Measurements from ENCODE around the gene SLC7A14.

DNA sequence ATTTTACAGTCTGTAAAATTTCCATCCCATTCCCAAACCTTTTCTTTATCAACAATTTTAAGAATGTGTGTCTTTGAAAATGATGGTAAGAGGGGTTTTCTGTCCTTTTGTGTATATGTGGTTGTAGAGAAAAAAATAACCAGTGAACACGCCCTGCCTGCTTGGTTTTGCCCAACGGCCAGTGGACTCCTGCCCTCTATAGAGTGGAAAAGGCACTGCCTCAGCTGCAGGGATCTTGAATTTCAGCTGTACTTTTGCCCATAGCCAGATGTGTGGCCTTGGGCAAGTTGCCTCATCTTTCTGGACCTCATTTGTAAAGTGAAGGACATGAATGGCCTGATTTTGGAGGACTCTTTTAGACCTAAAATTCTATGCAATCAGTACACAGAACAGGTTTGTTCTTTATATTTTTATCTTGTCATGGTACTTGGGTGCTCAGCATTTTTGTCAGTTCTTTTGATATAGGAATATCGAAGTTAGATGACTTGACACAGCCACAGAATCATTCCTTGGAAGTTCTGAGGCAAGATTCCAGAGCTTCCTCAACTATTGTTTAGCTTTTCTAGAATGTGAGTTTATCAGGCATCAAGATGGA is 86.2 kb downstream of the SLC7A14 start:
- TF ChIP-seq, protein P1, sequence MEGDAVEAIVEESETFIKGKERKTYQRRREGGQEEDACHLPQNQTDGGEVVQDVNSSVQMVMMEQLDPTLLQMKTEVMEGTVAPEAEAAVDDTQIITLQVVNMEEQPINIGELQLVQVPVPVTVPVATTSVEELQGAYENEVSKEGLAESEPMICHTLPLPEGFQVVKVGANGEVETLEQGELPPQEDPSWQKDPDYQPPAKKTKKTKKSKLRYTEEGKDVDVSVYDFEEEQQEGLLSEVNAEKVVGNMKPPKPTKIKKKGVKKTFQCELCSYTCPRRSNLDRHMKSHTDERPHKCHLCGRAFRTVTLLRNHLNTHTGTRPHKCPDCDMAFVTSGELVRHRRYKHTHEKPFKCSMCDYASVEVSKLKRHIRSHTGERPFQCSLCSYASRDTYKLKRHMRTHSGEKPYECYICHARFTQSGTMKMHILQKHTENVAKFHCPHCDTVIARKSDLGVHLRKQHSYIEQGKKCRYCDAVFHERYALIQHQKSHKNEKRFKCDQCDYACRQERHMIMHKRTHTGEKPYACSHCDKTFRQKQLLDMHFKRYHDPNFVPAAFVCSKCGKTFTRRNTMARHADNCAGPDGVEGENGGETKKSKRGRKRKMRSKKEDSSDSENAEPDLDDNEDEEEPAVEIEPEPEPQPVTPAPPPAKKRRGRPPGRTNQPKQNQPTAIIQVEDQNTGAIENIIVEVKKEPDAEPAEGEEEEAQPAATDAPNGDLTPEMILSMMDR (IDR thresholded peaks at IDR 0.05), result peak; percentile 45
- no peak for TF ChIP-seq EP300 (IDR thresholded peaks at IDR 0.05)
